Fibroblast of the aortic adventitia (primary cell): ENCODE data around the gene SLC6A6. TPM values are rescaled to one million over a fixed set of nuclear protein-coding genes. Genes with fewer than 3 reads are reported as not detected.

ENCODE experiments used
- DNase-seq: peaks from one replicate; pipeline ENCODE4 v3.0.0-alpha.2; 2010; ENCODE audit warnings: low read depth
- H3K4me3 ChIP-seq: 2 replicates; pipeline ENCODE4 v1.5.1; 2011; ENCODE audit warnings: low read depth, mild to moderate bottlenecking, control low read depth, low read length, moderate library complexity
- CTCF ChIP-seq: IDR thresholded peaks from 2 replicates; pipeline ENCODE4 v1.5.1; 2011; ENCODE audit warnings: mild to moderate bottlenecking, low read length, control low read depth, inconsistent platforms; ENCODE audit not compliant: insufficient read depth
- small RNA-seq: library from RNA; depleted of rRNA; stranded (forward); fragments of <200 nt; gene quantifications from one replicate; pipeline ENCODE3, GENCODE V24; 2012
- total RNA-seq: library from RNA; depleted of rRNA; stranded (reverse); fragments of >200 nt; gene quantifications from 2 replicates; pipeline ENCODE4 v1.2.3, GENCODE V29; 2012; ENCODE audit warnings: low replicate concordance

SLC6A6 gene
- total RNA-seq, 1 donor: 31.4 TPM

- no peak for TF ChIP-seq CTCF
- DNase-seq: no peak
Measured at GRCh38 chr3:14535616-14536015, 133.2 kb downstream of the SLC6A6 start.

GRCh38 chr3:14536055-14536815 is 133.8 kb downstream of the SLC6A6 start:
- DNase-seq: no peak
- no peak overlapping the region for H3K4me3 ChIP-seq
- TF ChIP-seq CTCF: no peak

More at GRCh38 chr3:14535616-14536015, 133.2 kb downstream of the SLC6A6 start:
- no peak overlapping the region for H3K4me3 ChIP-seq

- TF ChIP-seq CTCF: no peak
- DNase-seq: no peak
- H3K4me3 ChIP-seq: no peak overlapping the region
Measured at GRCh38 chr3:14536837-14537589, 134.6 kb downstream of the SLC6A6 start.

- DNase-seq: no peak
- no peak for TF ChIP-seq CTCF
- H3K4me3 ChIP-seq: no peak overlapping the region
Measured at GRCh38 chr3:14537590-14538450, 135.4 kb downstream of the SLC6A6 start.

- no peak overlapping the region for H3K4me3 ChIP-seq
- TF ChIP-seq CTCF: no peak
- DNase-seq: no peak
Measured at GRCh38 chr3:14538451-14539088, 136.2 kb downstream of the SLC6A6 start.

Small RNA genes within 50 kb of the gene (small RNA-seq; reads per million reads assigned to genes)
- not detected for gene RNA5SP124
- gene RNU6-905P: not detected

Other genes with a start within 250 kb of the SLC6A6 start
- gene XPC, start 224.0 kb upstream of the SLC6A6 start, total RNA-seq: 61.6 and 186 TPM in 2 replicates
- gene LSM3, start 223.8 kb upstream of the SLC6A6 start, total RNA-seq: 5.6 and 15.6 TPM in 2 replicates
- gene GRIP2, start 137.7 kb downstream of the SLC6A6 start, total RNA-seq: 0.90 TPM in 2 replicates
- 11.5 and 40.5 TPM in 2 replicates for gene CCDC174, start 249.2 kb downstream of the SLC6A6 start, total RNA-seq